ENCODE results near the gene CLEC17A. TPM values are rescaled to one million over a fixed set of nuclear protein-coding genes. Genes with fewer than 3 reads are reported as not detected.

The CLEC17A gene
- total and polyA plus RNA-seq, 2 donors (not counting 1 experiment from before 2014, with no cell fraction given), result 121 to 163 TPM

DNA sequence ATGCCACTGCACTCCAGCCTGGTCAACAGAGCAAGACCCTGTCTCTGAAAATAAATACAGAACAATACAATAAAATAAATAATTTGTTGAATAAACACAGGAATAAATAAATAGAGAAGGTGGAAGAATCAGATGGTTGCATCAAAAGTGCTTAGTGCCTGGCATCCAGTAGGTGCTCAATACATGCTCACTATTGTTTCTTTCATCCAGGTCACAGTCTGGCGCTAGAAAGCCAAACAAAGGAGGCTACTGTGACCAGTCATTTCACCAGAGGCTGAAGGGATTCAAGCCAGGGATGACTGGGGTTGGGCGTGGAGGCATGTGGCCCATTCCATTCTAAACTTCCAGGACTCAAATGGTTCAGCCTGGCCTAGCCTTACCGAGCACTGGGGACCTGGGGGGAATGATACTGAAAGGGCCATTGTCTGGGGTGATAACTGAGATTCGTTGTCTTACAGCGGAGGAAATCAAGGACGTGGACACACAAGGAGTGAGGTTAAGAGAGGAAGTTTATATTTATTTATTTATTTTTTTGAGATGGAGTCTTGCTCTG is 7.4 kb upstream of the CLEC17A start:
- Mint-ChIP-seq H3K9me3 (ENCODE audit: insufficient read depth) (no peaks in the 10 kb centered on the region), H3K27ac (peak overlapping the region; percentile 78), H3K4me3 (no peak overlapping the region), H3K27me3 (no peaks in the 10 kb centered on the region), H3K4me1 (peaks cover 59% of the 10 kb centered on the region)
- Histone ChIP-seq H3K9ac (ENCODE audit: low read length) (no peak overlapping the region), H3K4me2 (replicated peaks; ENCODE audit: low read depth, low read length, poor library complexity, severe bottlenecking) (no peak overlapping the region), H3K9me3 (ENCODE audit: control extremely low read depth in 1 of 3, control insufficient read depth in 2 of 3, insufficient read depth in 1 of 3, low read length in 2 of 3) (peaks cover 0 to 6% (median 0%) of the 10 kb centered on the region in 3 donors), H2AFZ (ENCODE audit: insufficient read depth, low read depth, low read length, poor library complexity, severe bottlenecking) (no peak overlapping the region), H3K27me3 (replicated peaks in 1 of 4; ENCODE audit: control extremely low read depth in 1 of 4, control insufficient read depth in 3 of 4, insufficient read depth in 4 of 4, low read length in 3 of 4) (no peaks in the 10 kb centered on the region), H3K27ac (ENCODE audit: low read length in 2 of 2) (peak overlapping the region; percentile 43 to 50), H3K4me3 (ENCODE audit: control extremely low read depth in 1 of 5, extremely low read depth in 1 of 5, insufficient read depth in 1 of 5, low read depth in 2 of 5, low read length in 4 of 5) (no peak overlapping the region), H3K36me3 (replicated peaks in 1 of 2; ENCODE audit: control extremely low read depth in 1 of 2, control insufficient read depth in 1 of 2, extremely low read depth in 1 of 2, insufficient read depth in 2 of 2, low read length in 1 of 2) (no peaks in the 10 kb centered on the region), H3K79me2 (ENCODE audit: control insufficient read depth, insufficient read depth, low read length) (peaks cover 23% of the 10 kb centered on the region), H4K20me1 (ENCODE audit: control insufficient read depth, insufficient read depth, low read length, poor library complexity, severe bottlenecking) (peaks cover 9% of the 10 kb centered on the region), H3K4me1 (ENCODE audit: control insufficient read depth in 2 of 2, insufficient read depth in 2 of 2, low read length in 2 of 2) (peaks cover 56 to 77% of the 10 kb centered on the region in 2 donors)
- TF ChIP-seq, protein P1, sequence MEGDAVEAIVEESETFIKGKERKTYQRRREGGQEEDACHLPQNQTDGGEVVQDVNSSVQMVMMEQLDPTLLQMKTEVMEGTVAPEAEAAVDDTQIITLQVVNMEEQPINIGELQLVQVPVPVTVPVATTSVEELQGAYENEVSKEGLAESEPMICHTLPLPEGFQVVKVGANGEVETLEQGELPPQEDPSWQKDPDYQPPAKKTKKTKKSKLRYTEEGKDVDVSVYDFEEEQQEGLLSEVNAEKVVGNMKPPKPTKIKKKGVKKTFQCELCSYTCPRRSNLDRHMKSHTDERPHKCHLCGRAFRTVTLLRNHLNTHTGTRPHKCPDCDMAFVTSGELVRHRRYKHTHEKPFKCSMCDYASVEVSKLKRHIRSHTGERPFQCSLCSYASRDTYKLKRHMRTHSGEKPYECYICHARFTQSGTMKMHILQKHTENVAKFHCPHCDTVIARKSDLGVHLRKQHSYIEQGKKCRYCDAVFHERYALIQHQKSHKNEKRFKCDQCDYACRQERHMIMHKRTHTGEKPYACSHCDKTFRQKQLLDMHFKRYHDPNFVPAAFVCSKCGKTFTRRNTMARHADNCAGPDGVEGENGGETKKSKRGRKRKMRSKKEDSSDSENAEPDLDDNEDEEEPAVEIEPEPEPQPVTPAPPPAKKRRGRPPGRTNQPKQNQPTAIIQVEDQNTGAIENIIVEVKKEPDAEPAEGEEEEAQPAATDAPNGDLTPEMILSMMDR (IDR thresholded peaks at IDR 0.05), result no peak
- TF ChIP-seq EZH2 (IDR thresholded peaks at IDR 0.05; ENCODE audit: borderline replicate concordance, insufficient read depth, low read depth, low read length, poor library complexity, severe bottlenecking), result no peak
- ATAC-seq (ENCODE audit: low read depth) (no peak), DNase-seq (no peak)
- WGBS (ENCODE audit: insufficient coverage), result 95% methylated on average over 3 of the region's 6 CpGs
- intact Hi-C loops (cut with micrococcal nuclease), result loop anchor here (2.0 to 10.0 kb wide), 2 partner anchors 313 to 549 kb away; a partner anchor contains a TSS
- ChIA-PET POLR2A (interaction anchor here (5.1 kb wide), 1 partner anchor 112 kb away, joined by 90 read pairs; the partner anchor contains the start of gene ZNF333), CTCF (interaction anchor here (1.9 to 13.4 kb wide), 6 partner anchors 26 to 113 kb away, joined by 4 to 681 read pairs (median 30); partner anchors contain the start of genes ADGRE3 and ZNF333)

DNA sequence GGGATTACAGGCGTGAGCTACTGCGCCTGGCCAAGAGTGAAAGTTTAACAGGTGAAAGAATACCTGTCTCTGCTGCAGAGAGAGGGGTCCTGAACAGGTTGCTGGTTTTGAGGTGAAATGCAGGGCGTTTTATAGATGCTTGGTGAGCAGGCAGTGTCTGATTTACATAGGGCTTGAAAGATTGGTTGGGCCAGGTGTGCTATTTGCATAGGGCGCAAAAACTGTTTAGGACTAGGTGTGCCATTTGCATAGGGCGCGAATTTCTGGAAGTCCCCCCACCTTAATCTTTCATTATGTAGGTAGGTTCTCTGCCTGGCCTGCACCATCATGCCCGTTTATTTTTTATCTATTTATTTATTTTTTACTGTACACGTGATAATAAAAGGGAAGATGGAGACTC is 6.5 kb upstream of the CLEC17A start:
- peak overlapping the region; percentile 75 for H3K27ac Mint-ChIP-seq
- Histone ChIP-seq H3K4me1 (ENCODE audit: control insufficient read depth in 2 of 2, insufficient read depth in 2 of 2, low read length in 2 of 2) (peaks cover 57 to 77% of the 10 kb centered on the region in 2 donors), H3K36me3 (replicated peaks in 1 of 2; ENCODE audit: control extremely low read depth in 1 of 2, control insufficient read depth in 1 of 2, extremely low read depth in 1 of 2, insufficient read depth in 2 of 2, low read length in 1 of 2) (no peaks in the 10 kb centered on the region), H3K9me3 (ENCODE audit: control extremely low read depth in 1 of 3, control insufficient read depth in 2 of 3, insufficient read depth in 1 of 3, low read length in 2 of 3) (peaks cover 0 to 6% (median 0%) of the 10 kb centered on the region in 3 donors), H3K27me3 (replicated peaks in 1 of 4; ENCODE audit: control extremely low read depth in 1 of 4, control insufficient read depth in 3 of 4, insufficient read depth in 4 of 4, low read length in 3 of 4) (no peaks in the 10 kb centered on the region), H2AFZ (ENCODE audit: insufficient read depth, low read depth, low read length, poor library complexity, severe bottlenecking) (no peak overlapping the region), H3K27ac (ENCODE audit: low read length in 2 of 2) (peak overlapping the region in 1 of 2 donors; percentile 43), H3K4me3 (ENCODE audit: control extremely low read depth in 1 of 5, extremely low read depth in 1 of 5, insufficient read depth in 1 of 5, low read depth in 2 of 5, low read length in 4 of 5) (no peak overlapping the region), H4K20me1 (ENCODE audit: control insufficient read depth, insufficient read depth, low read length, poor library complexity, severe bottlenecking) (peaks cover 2% of the 10 kb centered on the region), H3K79me2 (ENCODE audit: control insufficient read depth, insufficient read depth, low read length) (peaks cover 20% of the 10 kb centered on the region), H3K4me2 (replicated peaks; ENCODE audit: low read depth, low read length, poor library complexity, severe bottlenecking) (peak overlapping the region; percentile 19), H3K9ac (ENCODE audit: low read length) (no peak overlapping the region)
- intact Hi-C loops (cut with micrococcal nuclease), result loop anchor here (10.0 kb wide), 1 partner anchor 548 kb away; a partner anchor contains a TSS
- ATAC-seq (ENCODE audit: low read depth) (no peak), DNase-seq (no peak)
- TF ChIP-seq EZH2 (IDR thresholded peaks at IDR 0.05; ENCODE audit: borderline replicate concordance, insufficient read depth, low read depth, low read length, poor library complexity, severe bottlenecking), result no peak
- TF ChIP-seq, protein P1 (IDR thresholded peaks at IDR 0.05), result no peak
- H3K9me3 Mint-ChIP-seq (ENCODE audit: insufficient read depth), result no peaks in the 10 kb centered on the region
- H3K27me3 Mint-ChIP-seq, result no peaks in the 10 kb centered on the region
- 91% methylated on average over 3 of the region's 8 CpGs for WGBS (ENCODE audit: insufficient coverage)
- POLR2A ChIA-PET, result interaction anchor here (1.3 to 1.5 kb wide), 2 partner anchors 28 to 114 kb away, joined by 3 to 4 read pairs; partner anchors contain the start of gene ZNF333
- H3K4me1 Mint-ChIP-seq, result peaks cover 58% of the 10 kb centered on the region
- CTCF ChIA-PET, result interaction anchor here (1.9 to 13.4 kb wide), 4 partner anchors 25 to 112 kb away, joined by 4 to 681 read pairs (median 6); partner anchors contain the start of genes ADGRE3 and ZNF333
- H3K4me3 Mint-ChIP-seq, result no peak overlapping the region

Measured in B cell (primary cell).